Activated CD8-positive, alpha-beta memory T cell treated with anti-CD3 and anti-CD28 coated beads, Interleukin-2, amount 10 ng/mL, durations not matched to agents 7 days and 5 days (primary cell): ENCODE results near the gene GPD1L. TPM values are rescaled to one million over a fixed set of nuclear protein-coding genes. Genes with fewer than 3 reads are reported as not detected.
A peak's percentile ranks its signal among the peaks of the same experiment; 100 is the strongest.
"Not testable (repeated sequence)": the region's sequence is repeated elsewhere in the genome, so short reads cannot be mapped to it uniquely, and the experiment has no call there.

Experiments used
- ATAC-seq: fragments of 150-1000 bp; cut with Tn5 transposase; one replicate; pipeline ENCODE4 v1.10.0; 2021; ENCODE audit warnings: moderate library complexity
- CTCF ChIA-PET: fragments of 350-600 bp; sonication (Branson Sonifier 250); formaldehyde crosslinking; loops from one replicate; lab custom pipeline; 2021; ENCODE audit warnings: antibody characterized with exemption; lab: Charles Lee
- DNase-seq: peaks from one replicate; pipeline ENCODE4 v3.0.0-alpha.2; 2020
- H3K27ac Mint-ChIP-seq: one replicate; pipeline ENCODE4 v1.8.0; 2021; ENCODE audit warnings: mild to moderate bottlenecking, mixed read lengths
- H3K27me3 Mint-ChIP-seq: one replicate; pipeline ENCODE4 v1.8.0; 2021; ENCODE audit warnings: mixed read lengths
- H3K36me3 Mint-ChIP-seq: one replicate; pipeline ENCODE4 v1.8.0; 2021; ENCODE audit warnings: mild to moderate bottlenecking, mixed read lengths
- H3K4me1 Mint-ChIP-seq: one replicate; pipeline ENCODE4 v1.8.0; 2021; ENCODE audit warnings: mixed read lengths
- H3K4me3 Mint-ChIP-seq: one replicate; pipeline ENCODE4 v1.8.0; 2021; ENCODE audit warnings: mild to moderate bottlenecking, moderate library complexity, mixed read lengths
- H3K9me3 Mint-ChIP-seq: one replicate; pipeline ENCODE4 v1.8.0; 2022; ENCODE audit warnings: low read depth, mixed read lengths
- total RNA-seq, 2 experiments: library from RNA; stranded (reverse); gene quantifications; one replicate each; pipeline ENCODE4 v1.2.3, GENCODE V29; 2021

The GPD1L gene
- total RNA-seq, 2 experiments from 2014 or later, result 20.7 to 26.8 TPM

DNA sequence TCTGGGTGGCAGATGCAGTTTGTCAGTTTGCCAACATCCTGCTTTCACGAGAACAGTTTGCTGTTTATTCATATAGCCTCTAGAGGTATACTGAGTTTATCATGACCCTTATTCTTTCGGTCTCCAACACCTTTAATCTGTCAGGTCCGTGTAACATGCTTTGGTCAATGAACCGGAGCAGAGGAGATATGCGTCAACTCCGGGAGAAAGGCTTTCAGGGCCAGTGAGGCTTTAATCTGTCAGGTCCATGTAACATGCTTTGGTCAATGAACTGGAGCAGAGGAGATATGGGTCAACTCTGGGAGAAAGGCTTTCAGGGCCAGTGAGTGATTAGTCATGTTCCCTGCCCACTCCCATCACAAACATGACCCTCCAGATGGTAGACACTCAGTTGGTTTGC lies 16.9 kb upstream of the GPD1L start:
- H3K9me3 Mint-ChIP-seq, result peaks cover 6% of the 10 kb centered on the region
- peaks cover 43% of the 10 kb centered on the region for H3K27me3 Mint-ChIP-seq
- peaks cover 13% of the 10 kb centered on the region for H3K4me1 Mint-ChIP-seq
- no peak for ATAC-seq
- CTCF ChIA-PET, result no interaction called here
- no peak overlapping the region for H3K4me3 Mint-ChIP-seq
- H3K36me3 Mint-ChIP-seq, result no peaks in the 10 kb centered on the region
- H3K27ac Mint-ChIP-seq, result no peak overlapping the region
- DNase-seq, result no peak

DNA sequence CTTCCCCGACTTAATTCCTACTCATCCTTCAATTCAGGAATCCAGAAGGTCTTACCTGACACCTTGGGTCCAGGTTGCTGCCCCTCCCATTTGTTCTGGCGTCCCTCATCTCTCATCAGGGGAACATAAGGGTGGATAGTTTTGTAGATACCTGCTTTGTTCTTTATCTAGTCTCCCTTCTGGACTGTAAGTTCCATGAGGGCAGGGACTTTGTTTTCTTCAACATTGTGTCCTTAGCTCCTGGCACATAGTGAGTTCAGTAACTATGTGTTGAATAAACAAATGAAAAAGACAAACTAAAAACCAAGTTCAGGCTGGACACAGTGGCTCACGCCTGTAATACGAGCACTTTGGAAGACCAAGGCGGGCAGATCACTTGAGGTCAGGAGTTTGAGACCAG lies 13.2 kb upstream of the GPD1L start:
- Mint-ChIP-seq H3K36me3 (no peaks in the 10 kb centered on the region), H3K27ac (no peak overlapping the region), H3K27me3 (peaks cover 52% of the 10 kb centered on the region), H3K9me3 (peaks cover 6% of the 10 kb centered on the region), H3K4me3 (no peak overlapping the region), H3K4me1 (peaks cover 18% of the 10 kb centered on the region)
- ATAC-seq (no peak), DNase-seq (no peak)
- CTCF ChIA-PET, result no interaction called here

DNA sequence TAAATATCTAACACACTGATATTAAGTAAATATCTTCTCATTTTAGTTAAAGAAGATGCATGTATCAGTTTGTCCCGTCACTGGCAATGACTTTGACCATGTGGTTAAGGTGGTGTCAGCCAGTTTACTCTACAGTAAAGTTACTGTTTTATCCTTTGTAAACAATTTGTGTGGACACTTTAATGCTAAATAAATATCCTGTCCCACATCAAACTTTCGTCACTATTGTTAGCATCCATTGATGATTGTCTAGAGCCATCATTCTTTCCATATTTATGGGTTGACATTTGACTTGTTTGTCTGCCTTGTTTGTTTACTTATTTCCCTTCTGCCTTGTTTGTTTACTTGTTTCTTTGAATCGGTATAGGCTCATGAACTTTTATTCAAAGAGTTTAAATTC lies 11.0 kb upstream of the GPD1L start:
- ATAC-seq, result no peak
- CTCF ChIA-PET, result no interaction called here

DNA sequence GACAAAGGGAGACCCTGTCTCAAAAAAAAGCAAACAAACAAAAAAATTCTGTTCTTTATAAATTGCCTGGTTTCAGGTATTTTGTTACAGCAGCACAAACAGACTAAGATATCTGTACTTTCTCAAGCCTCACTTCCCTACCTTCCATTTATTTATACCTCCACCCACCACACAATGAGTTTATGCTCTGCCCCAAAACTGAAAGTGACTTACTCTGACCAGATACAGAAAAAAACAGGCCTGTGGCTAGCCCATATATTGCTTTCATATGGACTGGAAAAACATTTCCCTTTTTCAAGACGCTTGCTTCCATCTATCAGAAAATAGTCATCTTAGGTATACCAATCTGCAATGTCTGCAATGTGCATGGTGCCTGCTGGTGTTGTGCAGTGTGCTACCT lies 8.7 kb upstream of the GPD1L start:
- Mint-ChIP-seq H3K9me3 (peaks cover 10% of the 10 kb centered on the region), H3K27me3 (peaks cover 31% of the 10 kb centered on the region), H3K36me3 (peaks cover 3% of the 10 kb centered on the region), H3K4me1 (peaks cover 10% of the 10 kb centered on the region), H3K4me3 (no peak overlapping the region), H3K27ac (no peak overlapping the region)
- CTCF ChIA-PET, result interaction anchor here (0.6 kb wide), 1 partner anchor 403 kb away, joined by 3 read pairs; no protein-coding TSS in a partner anchor
- DNase-seq (no peak), ATAC-seq (peak; percentile 36)

More for the DNA sequence above, 11.0 kb upstream of the GPD1L start:
- Mint-ChIP-seq H3K36me3 (no peaks in the 10 kb centered on the region), H3K9me3 (peaks cover 2% of the 10 kb centered on the region), H3K4me1 (peaks cover 23% of the 10 kb centered on the region), H3K4me3 (no peak overlapping the region), H3K27ac (no peak overlapping the region), H3K27me3 (peaks cover 40% of the 10 kb centered on the region)
- DNase-seq, result no peak

DNA sequence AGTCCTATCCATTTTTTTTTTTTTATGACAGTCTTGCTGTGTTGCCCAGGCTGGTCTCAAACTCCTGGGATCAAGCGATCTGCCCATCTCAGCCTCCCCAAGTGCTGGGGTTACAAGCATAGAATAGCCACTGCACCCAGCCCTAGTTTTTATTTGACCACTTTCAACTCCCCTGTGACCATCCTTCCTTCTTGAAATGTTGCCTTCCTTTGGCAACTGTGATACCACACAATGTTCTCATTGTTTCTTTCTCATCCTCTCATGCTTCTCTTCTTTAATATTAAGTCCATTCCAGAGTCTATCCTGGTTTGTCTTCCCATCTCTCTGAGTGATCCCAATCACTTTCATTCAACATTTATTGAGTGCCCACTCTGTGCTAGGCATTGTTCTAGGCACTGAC lies 7.9 kb upstream of the GPD1L start:
- Mint-ChIP-seq H3K9me3 (peaks cover 8% of the 10 kb centered on the region), H3K27me3 (peaks cover 24% of the 10 kb centered on the region), H3K4me1 (peaks cover 10% of the 10 kb centered on the region), H3K4me3 (no peak overlapping the region), H3K36me3 (peaks cover 3% of the 10 kb centered on the region), H3K27ac (no peak overlapping the region)
- no peak for DNase-seq
- CTCF ChIA-PET, result no interaction called here
- ATAC-seq, result no peak

DNA sequence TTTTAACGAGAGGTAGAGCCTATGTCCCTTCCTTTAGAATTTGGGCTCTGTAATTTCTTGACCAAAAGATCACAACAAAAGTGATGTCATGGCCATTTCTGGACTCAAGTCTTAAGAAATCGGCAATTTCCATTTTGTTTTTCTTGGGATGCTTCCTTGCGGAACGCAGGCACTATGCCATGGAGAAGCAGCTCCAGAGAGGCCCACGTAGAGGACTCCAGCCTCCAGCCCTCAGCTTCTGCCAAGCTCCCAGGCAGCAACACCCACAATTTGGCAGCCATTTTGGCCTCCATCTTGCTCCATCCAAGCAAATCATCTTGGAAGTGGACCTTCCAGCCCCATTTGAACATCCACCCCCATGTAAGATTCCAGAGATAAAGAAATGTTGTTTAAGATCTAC lies 6.0 kb upstream of the GPD1L start:
- Mint-ChIP-seq H3K9me3 (peaks cover 8% of the 10 kb centered on the region), H3K4me3 (no peak overlapping the region), H3K36me3 (peaks cover 6% of the 10 kb centered on the region), H3K27ac (no peak overlapping the region), H3K4me1 (peaks cover 12% of the 10 kb centered on the region), H3K27me3 (peaks cover 10% of the 10 kb centered on the region)
- DNase-seq, result no peak
- CTCF ChIA-PET, result no interaction called here
- no peak for ATAC-seq

DNA sequence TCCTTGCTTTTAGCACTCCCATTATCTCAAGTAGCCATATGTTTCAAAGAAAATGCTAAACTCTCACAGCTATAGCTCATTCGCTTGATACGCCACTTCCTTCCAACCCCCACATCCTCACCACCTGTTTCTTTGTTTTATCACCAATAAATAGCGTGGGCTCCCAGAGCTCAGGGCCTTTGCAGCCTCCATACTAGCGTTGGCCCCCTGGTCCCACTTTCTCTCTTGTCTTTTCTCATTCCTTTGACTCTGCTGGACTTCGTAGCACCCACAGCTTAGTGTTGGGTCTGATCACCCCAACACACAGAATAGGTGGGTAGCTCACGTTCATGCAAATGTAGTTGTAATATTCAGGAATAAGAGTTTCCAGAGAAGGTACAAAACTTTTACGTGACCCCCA lies 4.1 kb upstream of the GPD1L start:
- Mint-ChIP-seq H3K27me3 (peaks cover 5% of the 10 kb centered on the region), H3K36me3 (peaks cover 6% of the 10 kb centered on the region), H3K4me1 (peaks cover 20% of the 10 kb centered on the region), H3K4me3 (no peak overlapping the region), H3K9me3 (peaks cover 8% of the 10 kb centered on the region), H3K27ac (no peak overlapping the region)
- no peak for DNase-seq
- no peak for ATAC-seq
- CTCF ChIA-PET, result no interaction called here

DNA sequence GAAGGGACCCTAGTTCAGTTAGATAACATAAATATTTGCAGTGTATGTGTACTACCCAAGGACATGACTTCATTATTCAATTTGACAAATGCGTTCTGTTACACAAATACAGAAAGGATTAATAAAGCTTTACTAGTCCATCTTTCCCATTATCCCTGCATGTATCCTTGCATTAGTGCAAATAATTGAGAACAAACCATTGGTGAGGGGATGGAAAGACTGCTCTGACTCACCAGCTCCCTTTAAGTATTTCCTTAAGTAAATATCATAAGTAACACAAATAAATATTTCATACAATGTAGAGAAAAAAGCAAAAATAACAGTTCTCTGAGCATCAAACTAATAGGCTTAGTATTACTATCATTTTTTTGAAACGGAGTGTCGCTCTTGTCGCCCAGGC lies 1.9 kb upstream of the GPD1L start:
- Mint-ChIP-seq H3K4me3 (no peak overlapping the region), H3K27me3 (no peaks in the 10 kb centered on the region), H3K4me1 (peaks cover 23% of the 10 kb centered on the region), H3K36me3 (peaks cover 8% of the 10 kb centered on the region), H3K27ac (no peak overlapping the region), H3K9me3 (peaks cover 8% of the 10 kb centered on the region)
- CTCF ChIA-PET, result interaction anchor here (1.4 kb wide), 1 partner anchor 10 kb away, joined by 4 read pairs; no protein-coding TSS in a partner anchor
- ATAC-seq, result no peak
- no peak for DNase-seq

DNA sequence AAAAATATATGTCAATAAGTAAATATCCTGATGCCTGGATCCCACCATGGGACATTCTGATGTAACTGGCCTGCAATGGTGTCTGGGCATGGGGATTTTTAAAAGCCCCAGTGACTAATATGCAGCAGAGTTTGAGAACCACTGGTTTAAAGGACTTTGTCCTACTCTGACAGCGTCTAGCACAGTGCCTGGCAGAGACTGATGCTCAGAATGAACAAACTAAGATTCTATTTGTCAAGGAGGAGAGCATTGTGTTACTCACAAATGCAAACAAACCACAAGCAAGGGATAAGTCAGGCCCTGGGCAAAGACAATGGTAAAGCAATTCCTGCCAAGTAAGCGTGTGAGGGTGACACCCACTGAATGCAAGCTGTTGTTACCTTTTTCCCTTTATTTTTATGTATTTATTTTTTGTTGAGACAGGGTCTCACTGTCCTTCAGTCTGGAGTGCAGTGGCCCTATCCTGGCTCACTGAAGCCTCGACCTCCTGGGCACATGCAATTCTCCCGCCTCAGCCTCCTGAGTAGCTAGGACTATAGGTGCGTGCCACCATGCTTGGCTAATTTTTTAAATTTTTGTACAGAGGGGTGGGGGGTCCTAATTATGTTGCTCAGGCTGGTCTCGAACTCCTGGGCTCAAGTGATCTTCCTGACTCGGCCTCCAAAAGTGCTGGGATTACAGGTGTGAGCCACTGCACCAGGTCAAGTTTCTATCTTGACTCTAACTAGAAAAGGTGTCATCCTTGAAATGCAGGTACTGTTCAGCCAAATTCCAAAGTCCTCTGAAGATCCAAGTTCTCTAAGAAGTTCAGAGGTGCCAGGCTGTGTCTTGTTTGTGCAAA lies 909 bp upstream of the GPD1L start:
- CTCF ChIA-PET, result no interaction called here
- Mint-ChIP-seq H3K27me3 (no peaks in the 10 kb centered on the region), H3K4me1 (peaks cover 30% of the 10 kb centered on the region), H3K9me3 (peaks cover 8% of the 10 kb centered on the region), H3K4me3 (peak overlapping the region; percentile 93), H3K36me3 (peaks cover 15% of the 10 kb centered on the region), H3K27ac (peak overlapping the region; percentile 57)
- no peak for ATAC-seq
- DNase-seq, result no peak

DNA sequence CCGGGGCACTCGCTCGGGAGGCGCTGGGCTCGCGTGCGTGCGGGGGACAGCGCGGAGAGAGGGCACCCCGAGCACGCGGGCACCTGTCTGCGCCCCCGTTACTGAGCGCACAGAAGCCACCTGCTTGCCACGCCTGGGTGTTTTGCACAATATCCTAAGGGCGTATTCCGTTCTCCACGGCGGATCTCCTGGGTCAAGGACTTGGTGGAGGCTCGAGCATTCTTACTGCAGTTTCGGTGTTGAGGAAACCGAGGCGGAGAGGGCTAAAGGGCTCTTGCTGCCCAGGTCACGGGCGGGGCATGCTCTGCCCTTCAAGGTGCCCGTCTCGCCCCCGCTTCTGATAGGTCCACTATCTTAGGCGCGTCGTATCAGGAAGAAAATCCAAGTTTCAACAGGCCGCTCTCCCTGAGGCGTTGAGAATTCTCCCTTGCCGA lies 526 bp downstream of the GPD1L start:
- H3K27me3 Mint-ChIP-seq, result no peaks in the 10 kb centered on the region

DNA sequence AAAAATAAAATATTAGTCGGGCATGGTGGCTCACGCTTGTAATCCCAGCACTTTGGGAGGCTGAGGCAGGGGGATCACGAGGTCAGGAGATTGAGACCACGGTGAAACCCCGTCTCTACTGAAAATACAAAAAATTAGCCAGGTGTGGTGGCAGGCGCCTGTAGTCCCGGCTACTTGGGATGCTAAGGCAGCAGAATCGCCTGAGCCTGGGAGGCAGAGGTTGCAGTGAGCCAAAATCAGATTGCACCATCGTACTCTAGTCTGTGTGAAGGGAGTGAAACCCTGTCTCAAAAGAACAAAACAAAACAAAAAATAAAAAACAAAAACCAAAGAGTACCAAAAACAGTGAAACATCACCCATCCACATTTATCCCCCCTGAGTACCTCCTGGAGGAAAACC lies 1.8 kb downstream of the GPD1L start:
- Mint-ChIP-seq H3K4me1 (peaks cover 48% of the 10 kb centered on the region), H3K36me3 (peaks cover 17% of the 10 kb centered on the region)
- ATAC-seq, H3K4me3 Mint-ChIP-seq, DNase-seq, H3K27ac Mint-ChIP-seq, H3K9me3 Mint-ChIP-seq, H3K27me3 Mint-ChIP-seq: not testable (repeated sequence)
- CTCF ChIA-PET, result interaction anchor here (1.8 kb wide), 1 partner anchor 36 kb away, joined by 6 read pairs; no protein-coding TSS in a partner anchor

More for the DNA sequence above, 526 bp downstream of the GPD1L start:
- DNase-seq (no peak), ATAC-seq (no peak)
- H3K4me1 Mint-ChIP-seq, result peaks cover 39% of the 10 kb centered on the region
- peaks cover 5% of the 10 kb centered on the region for H3K9me3 Mint-ChIP-seq
- peak overlapping the region; percentile 93 for H3K4me3 Mint-ChIP-seq
- CTCF ChIA-PET, result no interaction called here
- peaks cover 19% of the 10 kb centered on the region for H3K36me3 Mint-ChIP-seq
- peak overlapping the region; percentile 89 for H3K27ac Mint-ChIP-seq

DNA sequence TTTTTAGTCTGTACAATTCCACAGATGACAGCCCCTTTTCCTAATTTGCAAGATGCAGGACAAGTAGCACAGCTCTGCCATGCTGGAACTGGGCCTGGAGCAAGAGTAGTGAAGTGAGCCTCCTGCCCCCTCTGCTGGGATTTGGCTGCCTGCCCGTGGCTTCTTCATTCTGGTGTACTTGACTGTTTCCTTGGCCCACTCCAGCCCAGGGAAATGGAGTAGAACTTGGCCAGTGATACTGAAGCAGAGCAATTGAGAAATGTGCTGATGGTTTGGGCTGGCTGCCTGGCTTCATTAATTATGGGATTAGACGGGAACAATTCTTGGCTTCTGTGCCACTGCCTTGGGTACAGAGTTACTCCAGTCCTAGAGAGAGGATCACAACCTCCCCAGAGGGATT lies 2.8 kb downstream of the GPD1L start:
- no peak for DNase-seq
- peaks cover 59% of the 10 kb centered on the region for H3K4me1 Mint-ChIP-seq
- no peak overlapping the region for H3K27ac Mint-ChIP-seq
- H3K9me3 Mint-ChIP-seq, result no peaks in the 10 kb centered on the region
- H3K4me3 Mint-ChIP-seq, result no peak overlapping the region
- CTCF ChIA-PET, result interaction anchor here (1.8 kb wide), 1 partner anchor 35 kb away, joined by 6 read pairs; no protein-coding TSS in a partner anchor
- H3K36me3 Mint-ChIP-seq, result peaks cover 17% of the 10 kb centered on the region
- H3K27me3 Mint-ChIP-seq, result no peaks in the 10 kb centered on the region
- no peak for ATAC-seq

DNA sequence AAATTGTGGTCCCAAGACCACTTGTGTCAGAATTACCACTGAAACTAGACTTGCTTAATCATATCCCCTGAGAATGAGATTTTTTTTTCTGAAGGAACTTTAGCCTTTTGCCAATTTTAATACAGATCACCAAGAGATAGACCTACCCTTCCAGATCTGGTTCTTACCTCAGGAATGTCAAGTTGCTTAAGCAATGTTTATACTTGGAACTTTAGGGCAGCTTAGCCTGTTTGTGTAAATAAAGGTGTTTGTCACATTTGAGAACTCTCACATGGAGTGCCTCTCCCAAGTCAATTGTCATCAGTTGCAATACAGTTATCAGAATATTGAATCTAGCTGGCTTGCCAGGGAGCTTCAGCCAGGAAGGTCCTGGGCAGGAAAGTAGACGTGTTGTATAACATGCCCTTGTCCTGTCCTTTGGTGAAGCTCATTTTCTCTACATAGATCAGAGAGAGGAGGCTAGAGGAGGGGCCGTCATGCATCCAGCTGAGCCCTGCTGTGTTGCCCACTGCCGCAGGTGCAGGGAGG lies 3.9 kb downstream of the GPD1L start:
- no peak for ATAC-seq
- no peak for DNase-seq
- H3K36me3 Mint-ChIP-seq, result peaks cover 24% of the 10 kb centered on the region
- H3K4me3 Mint-ChIP-seq, result no peak overlapping the region
- peaks cover 68% of the 10 kb centered on the region for H3K4me1 Mint-ChIP-seq
- CTCF ChIA-PET, result no interaction called here
- H3K27ac Mint-ChIP-seq, result no peak overlapping the region
- peaks cover 2% of the 10 kb centered on the region for H3K9me3 Mint-ChIP-seq
- H3K27me3 Mint-ChIP-seq, result no peaks in the 10 kb centered on the region

DNA sequence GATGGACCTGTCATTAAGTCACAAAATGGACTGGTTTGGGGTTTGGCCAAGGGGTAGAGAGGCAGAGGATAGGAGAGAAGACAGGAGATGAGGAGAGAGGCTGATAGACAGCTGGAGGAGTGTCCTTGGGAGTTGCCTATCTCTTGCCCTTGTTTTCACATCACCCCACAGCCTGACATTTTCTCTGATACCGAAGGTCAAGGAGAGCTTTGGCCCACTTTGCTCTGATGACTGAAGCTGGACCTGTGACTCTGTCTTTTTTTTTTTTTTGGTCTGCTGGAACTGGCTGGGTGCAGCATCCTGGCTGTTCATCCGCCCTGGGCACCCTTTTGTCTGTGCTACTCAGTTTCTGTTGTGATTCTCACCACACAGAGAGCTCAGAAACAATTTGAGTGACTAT lies 5.1 kb downstream of the GPD1L start:
- DNase-seq (no peak), ATAC-seq (no peak)
- H3K36me3 Mint-ChIP-seq, result peaks cover 30% of the 10 kb centered on the region
- H3K27ac Mint-ChIP-seq, result no peak overlapping the region
- CTCF ChIA-PET, result no interaction called here
- H3K4me3 Mint-ChIP-seq, result no peak overlapping the region
- peaks cover 8% of the 10 kb centered on the region for H3K9me3 Mint-ChIP-seq
- H3K4me1 Mint-ChIP-seq, result peaks cover 68% of the 10 kb centered on the region
- H3K27me3 Mint-ChIP-seq, result no peaks in the 10 kb centered on the region
